Occipital lobe (tissue), 2 donors: ENCODE measurements around the gene ZNF33A. TPM values are rescaled to one million over a fixed set of nuclear protein-coding genes. Genes with fewer than 3 reads are reported as not detected.
"Not testable (repeated sequence)": the region's sequence is repeated elsewhere in the genome, so short reads cannot be mapped to it uniquely, and the experiment has no call there.

Source experiments
- DNase-seq: peaks from one replicate; lab custom pipeline; 2025; lab: John Stamatoyannopoulos, UW
- total RNA-seq: library from RNA; depleted of rRNA; stranded (reverse); fragments of >200 nt; gene quantifications from one replicate; pipeline ENCODE4 v1.2.3, GENCODE V29; 2014

Gene ZNF33A
- 70.5 TPM for total RNA-seq

DNA sequence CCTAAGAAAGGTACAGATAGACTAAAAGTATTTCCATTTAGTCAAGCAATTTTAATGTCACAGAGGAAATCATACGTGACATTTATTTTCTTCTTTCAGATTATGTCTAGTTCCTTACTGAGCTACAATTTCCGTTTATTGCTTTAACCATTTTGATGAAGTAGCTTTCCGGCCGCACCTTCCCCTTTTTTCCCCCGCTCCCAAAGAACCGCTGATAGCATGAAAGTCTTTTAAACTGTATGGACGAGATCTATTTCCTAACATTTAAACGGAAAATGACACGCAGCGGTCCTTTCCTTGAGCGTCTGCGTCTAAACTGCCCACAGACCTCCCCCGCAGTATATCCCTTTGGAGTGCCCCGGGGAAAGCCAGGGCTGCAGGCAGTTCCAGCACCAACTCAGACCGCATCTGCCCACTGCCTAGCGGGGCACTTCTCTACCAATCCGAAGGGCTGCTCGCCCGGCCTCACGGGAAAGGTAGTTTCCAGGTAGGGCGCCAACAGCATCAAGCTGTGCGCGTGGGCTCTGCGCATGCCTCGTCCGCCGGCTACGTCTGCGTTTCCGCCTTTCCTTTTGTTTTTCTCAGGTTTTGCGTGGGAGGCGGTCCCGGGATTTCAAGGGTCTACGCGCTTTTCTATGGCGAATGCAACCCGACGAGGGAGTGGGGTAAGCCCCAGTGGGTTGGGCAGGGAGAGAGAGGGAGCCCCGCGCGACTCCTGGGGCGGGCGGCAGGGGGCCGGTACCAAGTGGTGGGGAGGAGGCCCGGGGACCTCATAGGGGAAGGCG lies at the start of gene ZNF33A:
Gene ZNF33A (plus strand): TSS at position 557 of the 785 bp plus-strand sequence. CDS start 1,667 bp downstream, outside the sequence.
- DNase-seq: peak; percentile 93

GRCh38 chr10:37965006-37965405 lies 45.5 kb upstream of the ZNF33A start:
- no peak for DNase-seq

- DNase-seq: no peak
These were observed 38.1 kb upstream of the ZNF33A start for GRCh38 chr10:37972396-37972795.

DNA sequence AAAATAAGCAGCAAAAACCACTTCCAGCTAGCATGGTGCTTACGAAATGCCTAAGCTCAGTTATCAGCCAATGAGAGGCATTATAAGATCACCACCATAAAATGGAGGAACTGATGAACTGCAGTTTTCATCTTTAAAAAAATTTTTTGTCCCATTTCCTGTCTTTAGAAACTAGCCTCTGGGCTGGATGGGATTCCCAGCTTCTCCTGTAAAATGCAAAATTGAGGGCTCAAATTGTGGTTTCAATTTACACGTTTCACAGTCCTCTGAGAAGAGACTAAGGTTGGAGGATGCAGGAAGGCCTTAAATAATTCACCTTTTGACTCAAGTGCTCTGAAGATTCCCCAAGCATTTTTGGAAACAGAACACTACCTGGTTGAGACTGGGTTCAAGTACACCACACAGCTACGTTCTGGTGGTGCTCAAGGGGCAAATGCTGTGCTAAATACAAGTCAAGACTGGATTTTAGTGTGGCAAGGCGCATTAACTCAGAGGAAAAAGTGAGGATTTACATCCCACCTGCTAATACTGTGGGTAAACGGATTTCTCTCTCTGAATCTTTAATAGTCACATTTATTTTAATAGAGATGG lies 35.0 kb upstream of the ZNF33A start:
- no peak for DNase-seq

- peak; percentile 97 for DNase-seq
These were observed 34.2 kb upstream of the ZNF33A start, which contains the start of gene ZNF25 for GRCh38 chr10:37976091-37976879. TSS of gene ZNF25 (minus strand) at chr10:37976647. CDS start at chr10:37971722, 4,925 bp downstream.

- DNase-seq: no peak
These were observed 33.6 kb upstream of the ZNF33A start for GRCh38 chr10:37976880-37977203.

- DNase-seq: no peak
These were observed 18.8 kb upstream of the ZNF33A start for GRCh38 chr10:37991655-37992054.

GRCh38 chr10:37992083-37992482 lies 18.4 kb upstream of the ZNF33A start:
- no peak for DNase-seq

- DNase-seq: not testable (repeated sequence)
These were observed 11.6 kb upstream of the ZNF33A start for GRCh38 chr10:37998920-37999319.

DNA sequence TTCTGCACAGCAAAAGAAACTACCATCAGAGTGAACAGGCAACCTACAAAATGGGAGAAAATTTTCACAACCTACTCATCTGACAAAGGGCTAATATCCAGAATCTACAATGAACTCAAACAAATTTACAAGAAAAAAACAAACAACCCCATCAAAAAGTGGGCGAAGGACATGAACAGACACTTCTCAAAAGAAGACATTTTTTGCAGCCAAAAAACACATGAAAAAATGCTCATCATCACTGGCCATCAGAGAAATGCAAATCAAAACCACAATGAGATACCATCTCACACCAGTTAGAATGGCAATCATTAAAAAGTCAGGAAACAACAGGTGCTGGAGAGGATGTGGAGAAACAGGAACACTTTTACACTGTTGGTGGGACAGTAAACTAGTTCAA lies 10.0 kb upstream of the ZNF33A start:
- not testable (repeated sequence) for DNase-seq

GRCh38 chr10:38003026-38003425 lies 7.4 kb upstream of the ZNF33A start:
- DNase-seq: no peak

- no peak for DNase-seq
These were observed 6.9 kb upstream of the ZNF33A start for GRCh38 chr10:38003588-38003987.

DNA sequence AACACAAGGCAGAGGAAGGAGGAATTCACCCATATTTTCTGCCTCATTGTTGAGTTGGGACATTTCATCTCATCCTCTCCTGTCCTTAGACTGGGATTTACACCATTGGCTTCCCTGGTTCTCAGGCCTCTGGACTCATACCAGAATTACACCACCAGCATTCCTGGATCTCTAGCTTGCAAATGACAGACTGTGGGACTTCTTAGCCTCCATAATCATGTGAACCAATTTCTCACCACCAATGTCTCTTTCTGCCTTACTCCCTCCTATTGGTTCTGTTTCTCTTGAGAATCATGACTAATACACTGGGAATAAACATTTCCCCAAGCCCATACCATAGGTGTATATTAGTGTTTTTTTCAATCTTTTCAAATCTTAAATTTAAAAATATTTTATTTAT lies 2.9 kb upstream of the ZNF33A start:
- DNase-seq: no peak

GRCh38 chr10:38007991-38008390 lies 2.5 kb upstream of the ZNF33A start:
- DNase-seq: no peak

DNA sequence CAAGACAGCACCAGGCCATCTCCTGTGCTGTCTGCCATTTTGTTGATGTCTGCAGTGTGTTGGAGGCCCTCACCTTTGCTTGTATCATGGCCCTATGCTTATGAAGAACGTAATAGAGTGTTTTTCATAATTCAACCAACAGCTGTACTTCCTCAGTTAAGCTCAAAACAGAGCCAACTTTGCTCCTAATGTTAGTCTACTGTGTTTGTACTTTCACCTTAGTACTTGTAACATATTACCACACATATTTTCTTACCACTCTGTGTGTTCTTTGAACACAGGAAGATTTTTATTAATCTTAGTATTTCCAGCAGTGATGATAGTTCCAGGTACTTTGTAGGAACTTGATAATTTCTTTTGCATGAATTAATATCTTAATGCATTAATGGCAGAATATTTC lies 5.9 kb downstream of the ZNF33A start:
- DNase-seq: no peak

DNA sequence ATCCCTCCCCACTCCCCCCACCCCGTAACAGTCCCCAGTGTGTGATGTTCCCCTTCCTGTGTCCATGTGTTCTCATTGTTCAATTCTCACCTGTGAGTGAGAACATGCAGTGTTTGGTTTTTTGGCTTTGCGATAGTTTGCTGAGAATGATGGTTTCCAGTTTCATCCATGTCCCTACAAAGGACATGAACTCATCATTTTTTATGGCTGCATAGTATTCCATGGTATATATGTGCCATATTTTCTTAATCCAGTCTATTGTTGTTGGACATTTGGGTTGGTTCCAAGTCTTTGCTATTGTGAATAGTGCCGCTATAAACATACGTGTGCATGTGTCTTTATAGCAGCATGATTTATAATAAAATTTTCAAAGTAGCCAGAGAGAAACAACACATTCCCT lies 8.6 kb downstream of the ZNF33A start:
- DNase-seq: not testable (repeated sequence)

DNA sequence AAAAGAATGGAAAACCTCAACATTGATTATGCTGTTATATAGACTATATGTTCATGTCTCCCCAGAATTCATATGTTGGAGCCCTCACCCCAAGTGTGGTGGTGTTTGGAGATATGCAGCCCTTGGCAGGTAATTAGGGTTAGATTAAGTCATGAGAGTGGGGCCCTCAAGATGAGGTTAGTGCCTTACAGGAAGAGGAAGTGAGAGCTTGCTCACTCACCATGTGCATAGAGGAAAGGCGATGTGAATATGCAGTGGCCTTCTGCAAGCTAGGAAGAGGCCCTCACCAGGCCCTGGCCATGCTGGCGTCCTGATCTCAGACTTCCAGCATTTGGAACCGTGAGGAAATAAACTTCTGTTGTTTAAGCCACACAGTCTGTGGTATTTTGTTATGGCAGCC lies 14.8 kb downstream of the ZNF33A start:
- DNase-seq: no peak

- no peak for DNase-seq
These were observed 17.5 kb downstream of the ZNF33A start for GRCh38 chr10:38027986-38028385.

DNA sequence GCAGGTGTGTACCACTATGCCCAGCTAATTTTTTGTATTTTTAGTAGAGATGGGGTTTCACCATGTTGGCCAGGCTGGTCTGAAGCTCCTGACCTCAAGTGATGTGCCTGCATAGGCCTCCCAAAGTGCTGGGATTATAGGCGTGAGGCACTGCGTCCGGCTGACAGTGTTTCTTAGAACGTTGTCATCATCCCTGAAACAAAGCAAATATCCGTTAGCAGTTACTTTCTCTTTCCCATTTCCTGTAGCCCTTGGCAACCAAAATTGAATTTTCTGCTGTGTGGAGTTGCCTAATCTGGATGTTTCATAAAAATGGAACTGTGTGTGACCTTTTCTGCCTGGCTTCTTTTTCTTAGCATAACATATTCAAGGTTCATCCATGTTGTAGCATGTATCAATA lies 22.4 kb downstream of the ZNF33A start:
- no peak for DNase-seq

DNA sequence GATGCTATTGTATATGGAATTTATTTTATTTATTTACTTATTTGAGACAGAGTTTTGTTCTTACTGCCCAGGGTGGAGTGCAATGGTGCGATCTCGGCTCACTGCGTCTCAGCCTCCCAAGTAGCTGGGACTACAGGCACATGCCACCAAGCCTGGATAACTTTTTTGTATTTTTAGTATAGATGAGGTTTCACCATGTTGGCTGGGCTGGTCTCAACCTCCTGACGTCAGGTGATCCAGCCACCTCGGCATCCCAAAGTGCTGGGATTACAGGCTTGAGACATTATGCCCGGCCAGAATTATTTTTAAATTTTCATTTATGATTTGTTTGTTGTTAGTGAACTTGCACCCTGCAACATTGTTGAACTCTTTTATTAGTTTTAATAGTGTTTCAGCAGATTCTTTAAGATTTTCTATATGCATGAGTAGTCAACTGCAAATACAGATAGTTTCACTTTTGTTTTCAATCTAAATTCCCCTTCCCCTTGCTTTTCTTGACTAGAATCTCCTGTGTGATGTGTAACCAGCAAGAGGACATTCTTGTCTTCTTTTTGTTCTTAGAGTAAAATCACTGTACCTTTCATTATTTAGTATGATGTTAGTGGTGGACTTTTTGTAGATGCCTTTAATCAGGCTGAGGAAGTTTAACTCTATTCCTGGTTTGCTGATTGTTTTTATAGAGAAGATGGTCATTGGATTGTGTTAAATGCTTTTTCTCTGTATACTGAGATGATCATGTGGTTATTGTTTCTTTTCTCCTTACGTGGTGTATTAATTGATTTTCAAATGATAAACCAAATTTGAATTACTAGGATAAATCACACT lies 27.8 kb downstream of the ZNF33A start:
- no peak for DNase-seq

GRCh38 chr10:38038932-38039245 lies 28.4 kb downstream of the ZNF33A start:
- no peak for DNase-seq

- no peak for DNase-seq
These were observed 33.0 kb downstream of the ZNF33A start for GRCh38 chr10:38043516-38043915.
